HUES64 (cell line): ENCODE measurements around the gene RXFP1.

Source experiments
- H3K27ac ChIP-seq: 2 replicates; pipeline ENCODE4 v1.7.0; 2013; ENCODE audit warnings: low read depth, low read length, inconsistent platforms
- H3K27me3 ChIP-seq: 2 replicates; pipeline ENCODE4 v1.6.1; 2013; ENCODE audit warnings: mild to moderate bottlenecking, low read length; ENCODE audit not compliant: insufficient read depth
- H3K36me3 ChIP-seq: 2 replicates; pipeline ENCODE4 v1.6.1; 2013; ENCODE audit warnings: mild to moderate bottlenecking, low read length; ENCODE audit not compliant: insufficient read depth
- H3K4me1 ChIP-seq: 2 replicates; pipeline ENCODE4 v1.6.1; 2013; ENCODE audit warnings: mild to moderate bottlenecking, low read length, moderate library complexity; ENCODE audit not compliant: insufficient read depth
- H3K4me3 ChIP-seq: 2 replicates; pipeline ENCODE4 v1.5.1; 2013; ENCODE audit warnings: mild to moderate bottlenecking, low read length, moderate library complexity
- H3K9ac ChIP-seq: 2 replicates; pipeline ENCODE4 v1.6.1; 2013; ENCODE audit warnings: mild to moderate bottlenecking, low read depth, low read length
- H3K9me3 ChIP-seq: 2 replicates; pipeline ENCODE4 v1.6.1; 2013; ENCODE audit warnings: low read depth, low read length; ENCODE audit not compliant: insufficient read depth
- WGBS: fragments of 150-250, 120-280 bp; methylation state at CpG from one replicate; pipeline ENCODE4 v1.1.7; 2013; ENCODE audit warnings: missing lambda C conversion rate; 5-methylcytosine and 5-hydroxymethylcytosine counted together

The RXFP1 gene

DNA sequence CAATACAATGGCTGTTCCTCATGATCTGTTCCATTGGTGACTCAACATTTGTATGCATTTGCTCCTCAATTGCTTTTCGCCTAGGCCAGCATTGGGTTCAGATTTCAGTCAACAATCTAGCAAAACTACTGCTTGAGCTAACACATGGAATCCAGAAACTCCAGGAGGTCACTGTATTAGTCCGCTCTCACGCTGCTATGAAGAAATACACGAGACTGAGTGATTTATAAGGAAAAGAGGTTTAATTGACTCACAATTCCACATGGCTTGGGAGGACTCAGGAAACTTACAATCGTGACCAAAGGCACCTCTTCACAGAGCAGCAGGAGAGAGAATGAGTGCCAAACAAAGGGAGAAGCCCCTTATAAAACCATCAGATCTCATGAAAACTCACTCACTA is 67.1 kb downstream of the RXFP1 start:
- WGBS = 87% methylated on average over 5 of the region's 5 CpGs
- no peaks in the 10 kb centered on the region for H3K36me3 ChIP-seq
- H3K4me3 ChIP-seq = no peak overlapping the region

DNA sequence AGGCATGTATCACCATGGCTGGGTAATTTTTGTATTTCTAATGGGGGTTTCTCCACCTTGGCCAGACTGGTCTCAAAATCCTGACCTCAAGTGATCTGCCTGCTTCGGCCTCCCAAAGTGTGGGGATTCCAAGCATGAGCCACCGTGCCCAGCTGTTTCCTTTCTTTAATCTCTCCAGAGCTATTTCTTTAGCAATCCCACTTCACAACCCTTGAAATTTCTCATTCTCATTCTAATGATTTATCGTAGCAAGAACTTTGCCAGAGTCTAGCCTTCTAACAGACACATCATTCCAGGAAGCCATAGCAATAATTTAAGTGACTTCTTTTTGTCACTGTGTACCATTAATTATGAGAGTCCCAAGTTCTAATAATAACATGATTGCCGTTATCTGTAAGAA is 68.6 kb downstream of the RXFP1 start:
- H3K4me1 ChIP-seq = no peaks in the 10 kb centered on the region
- no peak overlapping the region for H3K4me3 ChIP-seq
- 93% methylated on average over 4 of the region's 4 CpGs for WGBS

More for the DNA sequence above, 67.1 kb downstream of the RXFP1 start:
- Histone ChIP-seq H3K4me1 (no peaks in the 10 kb centered on the region), H3K9me3 (no peaks in the 10 kb centered on the region), H3K27me3 (no peaks in the 10 kb centered on the region; the same call in 1 of the 2 replicates), H3K9ac (no peak overlapping the region), H3K27ac (no peak overlapping the region)

DNA sequence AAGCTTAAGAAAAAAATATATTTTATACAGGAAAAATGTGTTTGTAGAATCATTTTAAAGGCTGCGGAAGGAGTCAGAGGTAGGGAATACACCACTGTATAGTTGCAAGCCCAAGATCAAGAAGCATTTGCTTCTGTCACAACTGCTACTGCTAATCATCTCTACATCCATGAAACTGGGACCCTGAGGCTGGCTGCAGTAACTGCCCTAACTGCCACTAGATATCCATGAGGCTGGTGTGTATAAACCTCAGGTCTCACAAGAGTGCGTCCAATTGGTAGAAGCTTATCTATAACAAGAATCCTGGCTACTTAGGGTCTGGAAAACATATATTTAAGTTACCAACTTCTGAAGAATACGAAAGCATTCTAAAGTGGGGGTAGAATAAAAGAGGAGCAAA is 69.1 kb downstream of the RXFP1 start:
- Histone ChIP-seq H3K27me3 (no peaks in the 10 kb centered on the region; the same call in 1 of the 2 replicates), H3K9me3 (no peaks in the 10 kb centered on the region), H3K4me3 (no peak overlapping the region), H3K4me1 (no peaks in the 10 kb centered on the region), H3K27ac (no peak overlapping the region), H3K9ac (no peak overlapping the region), H3K36me3 (no peaks in the 10 kb centered on the region)
- WGBS = 96% methylated on average over 2 of the region's 3 CpGs

More for the DNA sequence above, 68.6 kb downstream of the RXFP1 start:
- H3K27ac ChIP-seq = no peak overlapping the region
- H3K27me3 ChIP-seq = no peaks in the 10 kb centered on the region; the same call in 1 of the 2 replicates
- no peaks in the 10 kb centered on the region for H3K36me3 ChIP-seq
- H3K9me3 ChIP-seq = no peaks in the 10 kb centered on the region
- H3K9ac ChIP-seq = no peak overlapping the region

DNA sequence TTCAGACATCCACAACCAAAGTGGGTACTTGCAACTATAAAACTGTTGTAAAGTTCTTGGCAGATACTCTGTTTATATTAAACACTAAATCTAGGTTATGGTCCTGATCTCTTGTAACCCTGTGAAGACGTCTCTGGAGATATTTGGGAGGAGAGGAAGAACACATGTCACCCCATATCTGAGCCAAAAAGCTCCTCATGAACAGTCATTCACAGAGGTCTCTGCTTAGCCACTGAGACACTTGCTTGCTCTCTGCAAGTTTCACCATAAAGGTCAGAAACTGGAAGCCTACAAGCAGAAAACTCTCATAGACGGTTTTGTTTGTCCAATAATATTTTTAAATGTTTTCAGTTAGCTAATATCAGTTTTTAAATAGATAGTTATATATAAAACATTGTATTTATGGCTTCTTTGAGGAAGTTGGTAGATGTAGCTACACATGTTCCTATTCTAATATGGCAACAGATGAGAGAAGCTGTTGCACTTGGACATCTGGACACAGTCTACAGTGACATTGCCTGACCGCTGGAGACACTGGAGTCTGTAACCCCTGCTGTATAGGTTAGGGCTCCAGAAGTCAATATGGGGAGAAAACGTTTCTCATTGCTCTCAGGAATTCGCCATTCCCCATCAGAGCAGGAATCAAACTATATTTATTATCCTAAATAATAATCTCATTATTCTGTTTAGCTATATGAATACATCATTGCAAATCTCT is 76.4 kb downstream of the RXFP1 start:
- no peaks in the 10 kb centered on the region for H3K9me3 ChIP-seq
- no peaks in the 10 kb centered on the region for H3K27me3 ChIP-seq
- H3K4me1 ChIP-seq = no peaks in the 10 kb centered on the region
- no peak overlapping the region for H3K27ac ChIP-seq
- no peak overlapping the region for H3K4me3 ChIP-seq
- H3K9ac ChIP-seq = no peak overlapping the region
- 92% methylated on average over 2 of the region's 5 CpGs for WGBS
- H3K36me3 ChIP-seq = no peaks in the 10 kb centered on the region

DNA sequence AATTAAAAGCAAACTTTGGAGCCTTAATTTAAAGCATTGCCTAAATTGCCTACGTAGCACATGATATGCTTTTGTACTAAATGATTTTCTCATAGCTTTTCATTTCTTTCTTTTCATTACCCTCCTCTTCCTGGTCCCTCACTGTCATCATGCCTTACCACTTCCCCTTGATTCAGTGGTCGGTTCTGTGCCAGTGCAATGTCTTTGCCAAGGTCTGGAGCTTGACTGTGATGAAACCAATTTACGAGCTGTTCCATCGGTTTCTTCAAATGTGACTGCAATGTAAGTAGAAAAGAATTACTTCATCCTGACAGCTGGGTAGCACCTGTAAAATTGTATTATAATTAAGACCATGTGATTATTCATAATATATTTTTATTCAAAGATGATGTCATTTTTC is 77.5 kb downstream of the RXFP1 start:
- no peaks in the 10 kb centered on the region for H3K36me3 ChIP-seq
- 94% methylated on average over 4 of the region's 4 CpGs for WGBS
- H3K9ac ChIP-seq = no peak overlapping the region
- no peak overlapping the region for H3K27ac ChIP-seq
- H3K4me3 ChIP-seq = no peak overlapping the region
- no peaks in the 10 kb centered on the region for H3K9me3 ChIP-seq
- H3K27me3 ChIP-seq = no peaks in the 10 kb centered on the region
- H3K4me1 ChIP-seq = no peaks in the 10 kb centered on the region

DNA sequence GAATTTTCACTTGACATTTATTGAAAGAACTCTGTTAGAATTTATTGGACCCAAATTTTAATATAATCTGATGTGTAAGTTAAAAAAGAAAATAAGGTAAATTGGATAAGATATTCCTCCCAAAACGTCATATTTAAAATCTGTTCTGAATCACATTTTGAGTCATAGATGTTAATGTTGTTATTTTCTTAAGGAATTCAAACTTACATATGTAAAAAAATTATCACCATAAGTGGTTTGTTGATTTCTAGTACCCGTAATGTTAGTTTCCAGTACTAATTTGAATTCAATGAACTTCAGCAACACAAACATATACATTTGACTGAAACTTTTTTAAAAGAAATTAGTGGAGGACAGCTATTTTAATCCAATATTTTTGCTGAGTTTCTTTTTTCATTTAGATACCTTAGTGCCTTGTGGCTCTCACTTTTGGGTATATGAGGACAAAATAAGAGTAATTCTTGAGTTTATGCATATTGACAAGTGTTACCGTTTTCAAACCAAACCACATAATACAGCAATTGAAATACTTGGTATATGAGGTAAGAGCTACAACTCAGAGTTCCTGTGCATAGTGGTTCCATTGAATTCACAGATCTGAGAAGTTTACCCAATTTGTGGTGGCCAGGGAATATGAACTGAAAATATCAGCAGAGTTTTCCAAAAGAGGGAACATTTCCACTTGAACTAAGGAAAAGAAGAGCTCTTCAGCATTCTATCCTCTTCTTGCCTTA is 78.2 kb downstream of the RXFP1 start:
- H3K9me3 ChIP-seq = no peaks in the 10 kb centered on the region
- no peak overlapping the region for H3K9ac ChIP-seq
- no peaks in the 10 kb centered on the region for H3K36me3 ChIP-seq
- WGBS = no CpG with 5 or more reads among the region's 3 CpGs
- no peak overlapping the region for H3K4me3 ChIP-seq
- H3K27me3 ChIP-seq = no peaks in the 10 kb centered on the region
- H3K27ac ChIP-seq = no peak overlapping the region
- H3K4me1 ChIP-seq = no peaks in the 10 kb centered on the region

DNA sequence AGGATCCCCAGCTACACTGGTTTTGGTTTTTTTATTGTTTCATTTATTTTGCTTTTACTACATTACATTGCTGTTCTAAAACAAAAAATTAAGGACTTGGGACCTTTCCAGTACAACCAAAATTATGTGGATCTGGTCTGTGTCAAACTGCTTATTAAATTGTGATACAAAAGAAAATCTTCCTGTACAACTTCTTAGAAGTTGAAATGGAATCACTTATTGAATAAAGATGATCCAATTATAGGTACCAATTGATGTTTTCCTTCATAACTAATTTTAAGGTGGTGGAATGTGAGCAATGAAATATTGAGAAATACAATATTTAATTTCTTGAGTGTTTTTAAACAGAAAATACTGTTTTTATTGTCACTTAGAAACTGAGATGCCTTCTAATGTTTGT is 82.7 kb downstream of the RXFP1 start:
- Histone ChIP-seq H3K9ac (no peak overlapping the region), H3K9me3 (no peaks in the 10 kb centered on the region), H3K27me3 (no peaks in the 10 kb centered on the region), H3K36me3 (no peaks in the 10 kb centered on the region), H3K27ac (no peak overlapping the region), H3K4me1 (no peaks in the 10 kb centered on the region), H3K4me3 (no peak overlapping the region)

DNA sequence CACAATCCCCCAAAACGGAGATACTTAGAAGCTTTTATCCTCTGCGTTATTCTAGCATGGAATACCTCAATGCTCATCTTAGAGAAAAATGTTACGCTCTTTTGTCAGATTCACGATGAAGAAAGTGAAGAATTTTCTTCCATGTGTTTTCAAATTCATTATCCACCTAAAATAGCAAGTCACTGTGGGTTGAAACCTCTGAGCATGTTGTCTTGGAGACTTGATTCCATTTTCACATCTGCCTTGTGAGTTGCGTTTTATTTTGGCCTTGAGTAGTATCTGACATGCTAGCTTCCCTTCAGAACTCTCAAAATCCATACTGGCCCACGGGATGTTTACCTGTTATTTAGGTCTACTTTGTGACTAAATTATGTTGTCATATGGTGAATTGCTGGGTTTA is 83.7 kb downstream of the RXFP1 start:
- H3K9me3 ChIP-seq = no peaks in the 10 kb centered on the region
- H3K9ac ChIP-seq = no peak overlapping the region
- H3K4me3 ChIP-seq = no peak overlapping the region
- H3K27me3 ChIP-seq = no peaks in the 10 kb centered on the region
- no peaks in the 10 kb centered on the region for H3K36me3 ChIP-seq
- H3K27ac ChIP-seq = no peak overlapping the region
- WGBS = 95% methylated on average over 6 of the region's 6 CpGs
- H3K4me1 ChIP-seq = no peaks in the 10 kb centered on the region

DNA sequence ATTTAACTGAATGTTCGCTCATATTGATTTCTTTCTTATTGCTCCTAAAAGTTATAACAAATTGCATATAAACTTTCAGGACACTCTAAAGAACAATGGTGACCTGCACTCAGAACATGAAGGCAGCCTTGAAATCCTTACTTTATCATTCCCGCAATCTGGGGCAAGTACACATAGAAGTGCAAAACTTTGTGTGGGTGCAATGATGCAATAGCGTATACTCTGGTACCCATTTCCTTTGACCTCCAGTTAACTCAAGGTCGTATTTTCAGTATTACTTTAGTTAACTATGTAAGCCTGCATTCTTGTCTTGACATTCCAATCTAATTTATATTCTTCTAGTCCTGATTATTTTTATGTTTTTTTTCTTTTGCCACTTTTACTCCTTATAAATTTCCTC is 85.3 kb downstream of the RXFP1 start:
- Histone ChIP-seq H3K4me1 (no peaks in the 10 kb centered on the region), H3K9me3 (no peaks in the 10 kb centered on the region), H3K4me3 (no peak overlapping the region), H3K9ac (no peak overlapping the region), H3K27ac (no peak overlapping the region), H3K36me3 (no peaks in the 10 kb centered on the region), H3K27me3 (no peaks in the 10 kb centered on the region)
- WGBS = 100% methylated on average over 4 of the region's 4 CpGs

DNA sequence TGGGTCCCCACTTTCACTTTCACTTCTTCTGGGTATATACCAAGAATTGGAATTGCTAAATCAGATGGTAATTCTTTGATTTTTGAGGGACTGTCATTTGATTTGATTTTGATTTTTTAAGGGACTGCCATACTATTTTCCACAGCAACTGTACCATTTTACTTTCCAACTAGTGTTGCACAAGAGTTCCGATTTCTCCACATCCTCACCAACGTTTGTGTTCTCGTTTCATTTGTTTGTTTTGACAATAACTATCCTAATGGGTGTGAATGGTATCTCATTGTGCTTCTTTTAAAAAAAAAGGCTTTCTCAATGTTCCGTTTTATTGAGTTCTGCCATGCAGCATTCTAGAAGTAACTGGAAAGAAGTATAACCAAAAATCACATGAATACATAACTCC is 87.4 kb downstream of the RXFP1 start:
- no peaks in the 10 kb centered on the region for H3K9me3 ChIP-seq
- H3K4me1 ChIP-seq = no peaks in the 10 kb centered on the region
- no peak overlapping the region for H3K27ac ChIP-seq
- no peaks in the 10 kb centered on the region for H3K36me3 ChIP-seq
- no peak overlapping the region for H3K9ac ChIP-seq
- H3K27me3 ChIP-seq = no peaks in the 10 kb centered on the region
- no peak overlapping the region for H3K4me3 ChIP-seq
- WGBS = 94% methylated on average over 2 of the region's 4 CpGs

DNA sequence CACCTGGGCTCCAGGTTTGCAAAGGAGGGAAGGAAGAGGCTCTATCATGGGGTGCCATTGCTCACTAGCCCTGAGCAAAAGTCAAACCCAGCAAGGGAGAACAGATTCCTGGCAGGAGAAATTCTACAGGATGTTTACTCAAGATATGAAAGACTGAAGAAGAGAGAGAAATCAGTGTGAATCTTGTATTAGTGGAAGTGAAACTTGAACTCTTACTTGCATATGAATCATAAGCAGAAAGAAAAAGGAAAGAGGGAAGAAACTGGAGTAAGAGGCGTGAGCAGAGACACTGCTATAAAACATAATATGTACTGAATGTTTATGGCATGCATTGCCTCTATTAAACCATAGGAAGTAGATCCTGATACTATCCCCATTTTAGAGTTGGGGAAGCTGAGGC is 89.1 kb downstream of the RXFP1 start:
- 90% methylated on average over 1 of the region's 1 CpG for WGBS
- H3K27me3 ChIP-seq = no peaks in the 10 kb centered on the region
- H3K9ac ChIP-seq = no peak overlapping the region
- no peaks in the 10 kb centered on the region for H3K36me3 ChIP-seq
- H3K4me3 ChIP-seq = no peak overlapping the region
- no peaks in the 10 kb centered on the region for H3K4me1 ChIP-seq
- H3K9me3 ChIP-seq = no peaks in the 10 kb centered on the region
- H3K27ac ChIP-seq = no peak overlapping the region
